ENCODE measurements around the gene HDDC2. TPM values are rescaled to one million over a fixed set of nuclear protein-coding genes. Genes with fewer than 3 reads are reported as not detected.

Gene HDDC2
- total RNA-seq, 2 experiments from 2014 or later, result 117 to 127 TPM

GRCh38 chr6:125323376-125323775 lies 21.6 kb upstream of the HDDC2 start:
- intact Hi-C loops (cut with micrococcal nuclease), result loop anchor here (5.0 kb wide), 1 partner anchor 1014 kb away; no protein-coding TSS in a partner anchor
- no peak for DNase-seq
- Mint-ChIP-seq H3K4me1 (ENCODE audit: low read depth) (no peaks in the 10 kb centered on the region), H3K36me3 (ENCODE audit: low read depth) (no peaks in the 10 kb centered on the region), H3K4me3 (no peak overlapping the region), H3K27me3 (ENCODE audit: low read depth) (no peaks in the 10 kb centered on the region), H3K9me3 (no peaks in the 10 kb centered on the region), H3K27ac (no peak overlapping the region)
- CTCF ChIA-PET, result interaction anchor here (0.6 to 1.6 kb wide), 2 partner anchors 9 to 386 kb away, joined by 3 to 6 read pairs; no protein-coding TSS in a partner anchor

GRCh38 chr6:125316621-125317020 lies 14.9 kb upstream of the HDDC2 start:
- CTCF ChIA-PET, result interaction anchor here (0.8 to 2.6 kb wide), 5 partner anchors 10 to 658 kb away, joined by 3 to 9 read pairs (median 3); no protein-coding TSS in a partner anchor
- DNase-seq, result no peak
- no peaks in the 10 kb centered on the region for H3K4me1 Mint-ChIP-seq (ENCODE audit: low read depth)
- no peak overlapping the region for H3K27ac Mint-ChIP-seq
- H3K36me3 Mint-ChIP-seq (ENCODE audit: low read depth), result no peaks in the 10 kb centered on the region
- H3K9me3 Mint-ChIP-seq, result no peaks in the 10 kb centered on the region
- intact Hi-C loops (cut with micrococcal nuclease), result no loop called here
- H3K4me3 Mint-ChIP-seq, result no peak overlapping the region
- peaks cover 2% of the 10 kb centered on the region for H3K27me3 Mint-ChIP-seq (ENCODE audit: low read depth)

GRCh38 chr6:125315548-125315947 lies 13.8 kb upstream of the HDDC2 start:
- H3K36me3 Mint-ChIP-seq (ENCODE audit: low read depth), result no peaks in the 10 kb centered on the region
- intact Hi-C loops (cut with micrococcal nuclease), result no loop called here
- no peak overlapping the region for H3K4me3 Mint-ChIP-seq
- peaks cover 2% of the 10 kb centered on the region for H3K27me3 Mint-ChIP-seq (ENCODE audit: low read depth)
- no peaks in the 10 kb centered on the region for H3K9me3 Mint-ChIP-seq
- CTCF ChIA-PET, result interaction anchor here (0.8 to 2.6 kb wide), 2 partner anchors 437 to 438 kb away, joined by 3 to 9 read pairs; no protein-coding TSS in a partner anchor
- no peak for DNase-seq
- no peak overlapping the region for H3K27ac Mint-ChIP-seq
- no peaks in the 10 kb centered on the region for H3K4me1 Mint-ChIP-seq (ENCODE audit: low read depth)

- DNase-seq, result peak; percentile 61
- H3K36me3 Mint-ChIP-seq (ENCODE audit: low read depth), result no peaks in the 10 kb centered on the region
- no peak overlapping the region for H3K4me3 Mint-ChIP-seq
- no peak overlapping the region for H3K27ac Mint-ChIP-seq
- CTCF ChIA-PET, result interaction anchor here (0.7 to 2.2 kb wide), 17 partner anchors 9 to 681 kb away, joined by 3 to 10 read pairs (median 4); no protein-coding TSS in a partner anchor
- H3K9me3 Mint-ChIP-seq, result no peaks in the 10 kb centered on the region
- peaks cover 2% of the 10 kb centered on the region for H3K27me3 Mint-ChIP-seq (ENCODE audit: low read depth)
- no peaks in the 10 kb centered on the region for H3K4me1 Mint-ChIP-seq (ENCODE audit: low read depth)
- intact Hi-C loops (cut with micrococcal nuclease), result loop anchor here (1.0 to 5.0 kb wide), 2 partner anchors 439 to 593 kb away; no protein-coding TSS in a partner anchor
Measured at GRCh38 chr6:125314009-125314581, 12.3 kb upstream of the HDDC2 start.

- Mint-ChIP-seq H3K9me3 (no peaks in the 10 kb centered on the region), H3K27ac (no peak overlapping the region), H3K4me3 (no peak overlapping the region), H3K27me3 (ENCODE audit: low read depth) (peaks cover 2% of the 10 kb centered on the region), H3K4me1 (ENCODE audit: low read depth) (no peaks in the 10 kb centered on the region), H3K36me3 (ENCODE audit: low read depth) (no peaks in the 10 kb centered on the region)
- intact Hi-C loops (cut with micrococcal nuclease), result loop anchor here (5.0 kb wide), 1 partner anchor 594 kb away; no protein-coding TSS in a partner anchor
- CTCF ChIA-PET, result interaction anchor here (0.6 to 2.2 kb wide), 14 partner anchors 8 to 661 kb away, joined by 3 to 10 read pairs (median 4); no protein-coding TSS in a partner anchor
- no peak for DNase-seq
Measured at GRCh38 chr6:125312950-125313349, 11.2 kb upstream of the HDDC2 start.

GRCh38 chr6:125312478-125312877 lies 10.7 kb upstream of the HDDC2 start:
- DNase-seq, result no peak
- intact Hi-C loops (cut with micrococcal nuclease), result loop anchor here (5.0 kb wide), 1 partner anchor 595 kb away; no protein-coding TSS in a partner anchor
- H3K36me3 Mint-ChIP-seq (ENCODE audit: low read depth), result no peaks in the 10 kb centered on the region
- H3K27me3 Mint-ChIP-seq (ENCODE audit: low read depth), result peaks cover 2% of the 10 kb centered on the region
- no peak overlapping the region for H3K4me3 Mint-ChIP-seq
- no peak overlapping the region for H3K27ac Mint-ChIP-seq
- no peaks in the 10 kb centered on the region for H3K4me1 Mint-ChIP-seq (ENCODE audit: low read depth)
- CTCF ChIA-PET, result interaction anchor here (0.6 to 4.4 kb wide), 10 partner anchors 40 to 682 kb away, joined by 3 to 31 read pairs (median 5); no protein-coding TSS in a partner anchor
- no peaks in the 10 kb centered on the region for H3K9me3 Mint-ChIP-seq

GRCh38 chr6:125310994-125311649 lies 9.4 kb upstream of the HDDC2 start:
- Mint-ChIP-seq H3K4me3 (no peak overlapping the region), H3K4me1 (ENCODE audit: low read depth) (no peaks in the 10 kb centered on the region), H3K27me3 (ENCODE audit: low read depth) (peaks cover 2% of the 10 kb centered on the region), H3K27ac (no peak overlapping the region), H3K9me3 (no peaks in the 10 kb centered on the region), H3K36me3 (ENCODE audit: low read depth) (no peaks in the 10 kb centered on the region)
- intact Hi-C loops (cut with micrococcal nuclease), result loop anchor here (1.0 to 5.0 kb wide), 7 partner anchors 441 to 1810 kb away; partner anchors contain the start of gene HINT3
- CTCF ChIA-PET, result interaction anchor here (0.5 to 4.4 kb wide), 23 partner anchors 9 to 685 kb away, joined by 3 to 31 read pairs (median 3); partner anchors contain the start of genes HDDC2 and TRMT11
- no peak for DNase-seq

- intact Hi-C loops (cut with micrococcal nuclease), result loop anchor here (10.0 kb wide), 1 partner anchor 1957 kb away; the partner anchor contains the start of gene RNF146
- no peak overlapping the region for H3K27ac Mint-ChIP-seq
- H3K9me3 Mint-ChIP-seq, result no peaks in the 10 kb centered on the region
- peaks cover 2% of the 10 kb centered on the region for H3K4me1 Mint-ChIP-seq (ENCODE audit: low read depth)
- H3K36me3 Mint-ChIP-seq (ENCODE audit: low read depth), result no peaks in the 10 kb centered on the region
- no peak for DNase-seq
- H3K4me3 Mint-ChIP-seq, result no peak overlapping the region
- CTCF ChIA-PET, result interaction anchor here (1.0 to 4.4 kb wide), 4 partner anchors 10 to 458 kb away, joined by 3 to 31 read pairs (median 3); no protein-coding TSS in a partner anchor
- peaks cover 2% of the 10 kb centered on the region for H3K27me3 Mint-ChIP-seq (ENCODE audit: low read depth)
Measured at GRCh38 chr6:125307964-125308615, 6.3 kb upstream of the HDDC2 start.

- intact Hi-C loops (cut with micrococcal nuclease), result loop anchor here (10.0 kb wide), 1 partner anchor 1958 kb away; the partner anchor contains the start of gene RNF146
Measured at GRCh38 chr6:125307150-125307838, 5.5 kb upstream of the HDDC2 start.

GRCh38 chr6:125306756-125307149 lies 5.0 kb upstream of the HDDC2 start:
- Mint-ChIP-seq H3K36me3 (ENCODE audit: low read depth) (no peaks in the 10 kb centered on the region), H3K4me1 (ENCODE audit: low read depth) (peaks cover 12% of the 10 kb centered on the region), H3K9me3 (no peaks in the 10 kb centered on the region), H3K4me3 (no peak overlapping the region), H3K27ac (no peak overlapping the region), H3K27me3 (ENCODE audit: low read depth) (no peaks in the 10 kb centered on the region)
- CTCF ChIA-PET, result interaction anchor here (0.7 kb wide), 2 partner anchors 87 to 129 kb away, joined by 4 to 5 read pairs; no protein-coding TSS in a partner anchor
- no peak for DNase-seq
- intact Hi-C loops (cut with micrococcal nuclease), result loop anchor here (10.0 kb wide), 1 partner anchor 1958 kb away; the partner anchor contains the start of gene RNF146

More at GRCh38 chr6:125307150-125307838, 5.5 kb upstream of the HDDC2 start:
- Mint-ChIP-seq H3K36me3 (ENCODE audit: low read depth) (no peaks in the 10 kb centered on the region), H3K9me3 (no peaks in the 10 kb centered on the region), H3K27me3 (ENCODE audit: low read depth) (peaks cover 2% of the 10 kb centered on the region), H3K4me3 (no peak overlapping the region), H3K4me1 (ENCODE audit: low read depth) (peaks cover 9% of the 10 kb centered on the region), H3K27ac (no peak overlapping the region)
- no peak for DNase-seq
- CTCF ChIA-PET, result interaction anchor here (0.7 kb wide), 1 partner anchor 86 kb away, joined by 5 read pairs; no protein-coding TSS in a partner anchor

GRCh38 chr6:125304970-125305660 lies 3.3 kb upstream of the HDDC2 start:
- Mint-ChIP-seq H3K36me3 (ENCODE audit: low read depth) (peaks cover 10% of the 10 kb centered on the region), H3K27ac (no peak overlapping the region), H3K27me3 (ENCODE audit: low read depth) (no peaks in the 10 kb centered on the region), H3K9me3 (no peaks in the 10 kb centered on the region), H3K4me3 (no peak overlapping the region), H3K4me1 (ENCODE audit: low read depth) (peaks cover 20% of the 10 kb centered on the region)
- intact Hi-C loops (cut with micrococcal nuclease), result loop anchor here (5.0 to 10.0 kb wide), 3 partner anchors 153 to 1960 kb away; partner anchors contain the start of genes RNF146, TPD52L1 and TRMT11
- no peak for DNase-seq
- CTCF ChIA-PET, result interaction anchor here (1.6 to 1.7 kb wide), 2 partner anchors 9 to 465 kb away, joined by 4 to 9 read pairs; no protein-coding TSS in a partner anchor
